ENCODE measurements around the gene SLC8B1.

The SLC8B1 gene

DNA sequence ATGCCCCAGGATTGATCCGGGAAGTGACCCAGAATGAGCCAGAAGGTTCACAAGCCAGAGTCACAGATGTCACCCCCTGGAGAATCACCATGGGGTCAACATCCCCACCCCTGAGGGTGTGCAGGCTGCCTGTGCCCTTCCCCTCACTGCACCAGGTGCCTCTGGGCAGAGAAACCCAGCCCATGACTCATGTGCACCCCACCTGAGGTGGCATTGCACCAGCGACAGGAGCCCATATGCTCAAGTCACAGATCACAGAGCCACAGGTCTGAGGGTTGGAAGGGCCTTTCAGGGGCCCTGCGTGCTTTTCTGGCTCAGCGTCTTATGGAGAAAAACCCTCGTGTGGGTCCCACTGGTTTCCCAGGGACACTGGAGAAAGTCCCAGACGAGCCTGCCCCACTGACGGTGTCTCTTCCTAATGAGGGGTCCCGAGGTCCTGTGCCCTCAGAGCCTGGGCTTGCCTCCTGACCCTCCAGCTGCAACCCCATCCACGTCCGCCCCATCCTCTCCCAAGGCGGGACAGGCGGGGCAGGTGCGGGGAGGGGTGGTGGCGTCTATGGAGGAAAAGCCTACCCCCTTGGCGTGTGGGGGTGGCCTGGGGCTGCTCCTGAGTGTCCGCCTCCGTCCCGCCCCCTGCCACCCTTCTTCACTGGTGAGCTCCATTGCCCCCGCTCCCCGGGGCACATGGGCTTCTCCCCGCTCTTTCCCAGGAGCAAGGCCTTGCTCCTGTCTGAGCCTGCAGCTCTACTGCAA lies 47.6 kb downstream of the SLC8B1 start:
- DNase-seq (ENCODE audit: low read depth): no peak
- H3K4me3 ChIP-seq (ENCODE audit: control insufficient read depth, low read depth, low read length): no peak overlapping the region
- TF ChIP-seq, protein P1, sequence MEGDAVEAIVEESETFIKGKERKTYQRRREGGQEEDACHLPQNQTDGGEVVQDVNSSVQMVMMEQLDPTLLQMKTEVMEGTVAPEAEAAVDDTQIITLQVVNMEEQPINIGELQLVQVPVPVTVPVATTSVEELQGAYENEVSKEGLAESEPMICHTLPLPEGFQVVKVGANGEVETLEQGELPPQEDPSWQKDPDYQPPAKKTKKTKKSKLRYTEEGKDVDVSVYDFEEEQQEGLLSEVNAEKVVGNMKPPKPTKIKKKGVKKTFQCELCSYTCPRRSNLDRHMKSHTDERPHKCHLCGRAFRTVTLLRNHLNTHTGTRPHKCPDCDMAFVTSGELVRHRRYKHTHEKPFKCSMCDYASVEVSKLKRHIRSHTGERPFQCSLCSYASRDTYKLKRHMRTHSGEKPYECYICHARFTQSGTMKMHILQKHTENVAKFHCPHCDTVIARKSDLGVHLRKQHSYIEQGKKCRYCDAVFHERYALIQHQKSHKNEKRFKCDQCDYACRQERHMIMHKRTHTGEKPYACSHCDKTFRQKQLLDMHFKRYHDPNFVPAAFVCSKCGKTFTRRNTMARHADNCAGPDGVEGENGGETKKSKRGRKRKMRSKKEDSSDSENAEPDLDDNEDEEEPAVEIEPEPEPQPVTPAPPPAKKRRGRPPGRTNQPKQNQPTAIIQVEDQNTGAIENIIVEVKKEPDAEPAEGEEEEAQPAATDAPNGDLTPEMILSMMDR (IDR thresholded peaks at IDR 0.05; ENCODE audit: control insufficient read depth, insufficient read depth, low read depth, low read length, missing control alignments): no peak

DNA sequence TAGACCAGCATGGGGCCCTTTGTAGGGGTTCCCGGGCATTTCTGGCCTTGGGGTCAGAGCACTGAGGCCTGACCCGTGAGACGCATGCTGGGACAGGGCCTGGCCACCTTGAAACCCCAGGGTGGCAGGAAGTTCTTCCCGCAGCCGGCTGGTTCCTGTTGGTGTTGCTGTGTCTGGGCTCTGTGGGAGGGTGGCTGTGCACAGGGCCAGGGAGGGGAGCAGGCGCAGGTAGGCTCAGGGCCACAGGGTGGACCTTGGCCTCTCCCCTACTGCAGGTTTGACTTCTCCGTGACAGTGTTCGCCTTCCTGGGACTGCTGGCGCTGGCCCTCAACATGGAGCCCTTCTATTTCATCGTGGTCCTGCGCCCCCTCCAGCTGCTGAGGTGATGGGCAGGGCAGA lies 48.2 kb downstream of the SLC8B1 start:
- DNase-seq (ENCODE audit: low read depth): no peak
- TF ChIP-seq, protein P1 (IDR thresholded peaks at IDR 0.05; ENCODE audit: control insufficient read depth, insufficient read depth, low read depth, low read length, missing control alignments): no peak
- H3K4me3 ChIP-seq (ENCODE audit: control insufficient read depth, low read depth, low read length): no peak overlapping the region

DNA sequence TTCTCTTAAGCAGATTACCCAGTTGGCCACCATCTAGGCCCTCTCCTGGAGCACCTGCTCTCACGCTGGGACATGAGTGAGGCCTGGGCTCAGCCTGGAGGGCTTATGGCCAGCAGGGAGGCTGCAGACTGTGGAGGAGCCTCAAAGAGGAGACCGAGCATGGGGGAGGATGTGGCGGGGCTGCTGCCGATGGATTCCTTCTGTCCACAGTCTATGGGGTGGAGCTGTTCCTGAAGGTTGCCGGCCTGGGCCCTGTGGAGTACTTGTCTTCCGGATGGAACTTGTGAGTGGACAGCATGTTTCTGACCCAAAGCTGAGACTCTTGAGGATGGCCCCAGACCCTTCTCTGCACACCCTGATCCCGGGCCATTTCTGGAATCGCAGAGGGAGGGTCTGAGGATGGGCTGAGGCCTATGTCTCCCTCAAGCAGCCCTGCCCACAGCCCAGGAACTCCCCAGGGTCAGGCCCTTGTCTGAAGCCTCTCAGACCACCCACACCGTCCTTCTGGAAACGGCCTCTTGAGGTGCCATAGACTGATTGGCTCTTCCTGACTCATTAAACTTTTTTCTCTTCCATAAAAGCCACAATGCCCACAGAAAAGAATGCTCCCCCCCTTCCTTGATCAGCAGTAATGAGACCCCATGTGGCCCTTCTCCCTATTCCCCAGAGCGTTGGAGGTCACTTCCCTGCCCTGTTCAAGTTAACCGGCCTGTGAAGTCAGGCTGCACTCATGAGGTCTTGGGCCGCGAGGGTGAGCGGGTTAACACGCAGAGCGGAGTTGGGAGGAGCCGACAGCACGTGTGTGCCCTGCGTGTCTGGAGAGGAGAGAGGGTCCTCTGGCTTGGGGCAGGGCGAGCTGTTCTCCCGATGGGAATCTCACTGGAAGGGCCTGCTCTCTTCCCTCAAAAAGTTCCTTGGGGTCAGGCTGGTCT lies 49.0 kb downstream of the SLC8B1 start:
- TF ChIP-seq, protein P1 (IDR thresholded peaks at IDR 0.05; ENCODE audit: control insufficient read depth, insufficient read depth, low read depth, low read length, missing control alignments): no peak
- no peak for DNase-seq (ENCODE audit: low read depth)
- no peak overlapping the region for H3K4me3 ChIP-seq (ENCODE audit: control insufficient read depth, low read depth, low read length)

DNA sequence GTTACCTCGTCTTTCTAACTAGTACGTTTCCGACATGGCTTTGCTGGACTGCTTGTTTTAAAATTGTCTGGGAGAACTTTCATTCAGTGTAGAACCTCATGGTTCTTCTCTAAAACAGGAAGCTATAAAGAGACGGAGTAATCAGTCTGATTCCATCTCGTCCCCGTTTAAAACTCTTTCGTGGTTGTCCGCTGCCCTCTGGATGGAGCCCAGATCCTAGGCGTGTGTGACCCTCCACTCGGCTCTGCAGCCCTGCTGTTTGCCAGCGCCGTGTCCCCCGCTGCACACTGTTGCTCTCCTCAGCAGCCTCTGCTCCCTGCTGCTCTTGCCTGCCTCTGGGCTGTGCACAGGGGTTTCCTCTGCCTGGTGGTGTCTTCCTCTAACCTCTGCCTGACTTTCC lies 50.2 kb downstream of the SLC8B1 start:
- TF ChIP-seq, protein P1 (IDR thresholded peaks at IDR 0.05; ENCODE audit: control insufficient read depth, insufficient read depth, low read depth, low read length, missing control alignments): no peak
- DNase-seq (ENCODE audit: low read depth): no peak
- H3K4me3 ChIP-seq (ENCODE audit: control insufficient read depth, low read depth, low read length): no peak overlapping the region

DNA sequence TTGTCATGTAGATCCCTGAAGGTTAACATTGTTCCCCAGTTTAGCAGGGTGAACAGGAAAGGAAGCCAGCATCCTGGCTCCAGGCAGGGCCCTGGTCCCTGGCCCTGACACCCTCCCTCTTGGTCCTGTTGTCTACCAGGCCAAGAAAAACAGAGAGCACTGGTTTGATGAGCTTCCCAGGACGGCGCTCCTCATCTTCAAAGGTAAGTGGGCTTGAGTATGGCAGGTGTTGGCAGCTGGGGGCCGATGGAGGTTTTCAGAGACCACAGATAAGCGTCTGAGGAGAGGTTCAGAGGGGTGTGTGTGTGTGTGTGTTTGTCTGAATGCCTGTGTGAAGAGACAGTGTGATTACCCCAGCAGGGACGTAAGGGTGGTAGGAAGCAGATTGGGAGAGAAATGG lies 56.3 kb downstream of the SLC8B1 start:
- no peak for DNase-seq (ENCODE audit: low read depth)
- TF ChIP-seq, protein P1 (IDR thresholded peaks at IDR 0.05; ENCODE audit: control insufficient read depth, insufficient read depth, low read depth, low read length, missing control alignments): no peak

DNA sequence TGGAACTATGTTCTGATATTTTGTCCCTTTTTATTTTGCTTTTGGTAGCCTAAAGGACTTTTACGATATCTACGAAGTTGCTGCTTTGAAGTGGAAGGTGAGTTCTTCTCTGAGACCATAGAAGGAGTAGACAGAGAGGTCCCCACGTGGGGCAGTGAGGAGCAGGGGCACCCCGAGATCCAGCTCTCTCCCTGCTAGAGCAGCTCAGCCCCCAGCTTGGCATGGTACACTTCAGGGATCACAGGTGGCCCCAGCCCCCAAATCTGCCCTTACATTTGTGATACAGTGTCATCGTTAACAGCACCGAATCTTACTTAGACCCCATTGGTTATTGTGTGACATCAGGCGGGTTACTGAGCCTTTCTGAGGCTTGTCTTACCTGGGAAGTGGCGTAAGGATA lies 56.8 kb downstream of the SLC8B1 start:
- no peak for DNase-seq (ENCODE audit: low read depth)
- H3K4me3 ChIP-seq (ENCODE audit: control insufficient read depth, low read depth, low read length): no peak overlapping the region
- TF ChIP-seq, protein P1 (IDR thresholded peaks at IDR 0.05; ENCODE audit: control insufficient read depth, insufficient read depth, low read depth, low read length, missing control alignments): no peak

More for the DNA sequence above, 56.3 kb downstream of the SLC8B1 start:
- no peak overlapping the region for H3K4me3 ChIP-seq (ENCODE audit: control insufficient read depth, low read depth, low read length)
